ENCODE data around the gene HMGCS1.

HMGCS1 gene

GRCh38 chr5:43304525-43304924, 8.7 kb downstream of the HMGCS1 start:
- H3K4me3 ChIP-seq (ENCODE audit: low read depth, low read length), result no peak overlapping the region
- no peak for TF ChIP-seq CTCF (IDR thresholded peaks at IDR 0.05; ENCODE audit: control insufficient read depth, extremely low read depth, insufficient read depth)
- DNase-seq (ENCODE audit: low read depth), result no peak

GRCh38 chr5:43303242-43303641, 10.0 kb downstream of the HMGCS1 start:
- no peak for TF ChIP-seq CTCF (IDR thresholded peaks at IDR 0.05; ENCODE audit: control insufficient read depth, extremely low read depth, insufficient read depth)
- no peak overlapping the region for H3K4me3 ChIP-seq (ENCODE audit: low read depth, low read length)
- no peak for DNase-seq (ENCODE audit: low read depth)

GRCh38 chr5:43302481-43302880, 10.7 kb downstream of the HMGCS1 start:
- DNase-seq (ENCODE audit: low read depth), result no peak
- no peak for TF ChIP-seq CTCF (IDR thresholded peaks at IDR 0.05; ENCODE audit: control insufficient read depth, extremely low read depth, insufficient read depth)
- H3K4me3 ChIP-seq (ENCODE audit: low read depth, low read length), result no peak overlapping the region

GRCh38 chr5:43301653-43302091, 11.5 kb downstream of the HMGCS1 start:
- no peak for TF ChIP-seq CTCF (IDR thresholded peaks at IDR 0.05; ENCODE audit: control insufficient read depth, extremely low read depth, insufficient read depth)
- DNase-seq (ENCODE audit: low read depth), result no peak
- H3K4me3 ChIP-seq (ENCODE audit: low read depth, low read length), result no peak overlapping the region

GRCh38 chr5:43300112-43300511, 13.1 kb downstream of the HMGCS1 start:
- TF ChIP-seq CTCF (IDR thresholded peaks at IDR 0.05; ENCODE audit: control insufficient read depth, extremely low read depth, insufficient read depth), result no peak

GRCh38 chr5:43298443-43298842, 14.8 kb downstream of the HMGCS1 start:
- H3K4me3 ChIP-seq (ENCODE audit: low read depth, low read length), result no peak overlapping the region
- TF ChIP-seq CTCF (IDR thresholded peaks at IDR 0.05; ENCODE audit: control insufficient read depth, extremely low read depth, insufficient read depth), result no peak
- no peak for DNase-seq (ENCODE audit: low read depth)

More at GRCh38 chr5:43300112-43300511, 13.1 kb downstream of the HMGCS1 start:
- DNase-seq (ENCODE audit: low read depth), result no peak
- H3K4me3 ChIP-seq (ENCODE audit: low read depth, low read length), result no peak overlapping the region

- no peak for TF ChIP-seq CTCF (IDR thresholded peaks at IDR 0.05; ENCODE audit: control insufficient read depth, extremely low read depth, insufficient read depth)
- DNase-seq (ENCODE audit: low read depth), result no peak
Observed at GRCh38 chr5:43296835-43297234, 16.4 kb downstream of the HMGCS1 start.

More at GRCh38 chr5:43296835-43297234, 16.4 kb downstream of the HMGCS1 start:
- no peak overlapping the region for H3K4me3 ChIP-seq (ENCODE audit: low read depth, low read length)

All from LNCaP clone FGC (cell line).